GM18511 (cell line): ENCODE data around the gene CAPZB.

Experiments used
- ATAC-seq: cut with Tn5 transposase; IDR thresholded peaks from one replicate; pipeline ENCODE4 v1.9.1; 2021; ENCODE audit warnings: mild to moderate bottlenecking, moderate library complexity; ENCODE audit not compliant: unreplicated experiment

CAPZB gene

DNA sequence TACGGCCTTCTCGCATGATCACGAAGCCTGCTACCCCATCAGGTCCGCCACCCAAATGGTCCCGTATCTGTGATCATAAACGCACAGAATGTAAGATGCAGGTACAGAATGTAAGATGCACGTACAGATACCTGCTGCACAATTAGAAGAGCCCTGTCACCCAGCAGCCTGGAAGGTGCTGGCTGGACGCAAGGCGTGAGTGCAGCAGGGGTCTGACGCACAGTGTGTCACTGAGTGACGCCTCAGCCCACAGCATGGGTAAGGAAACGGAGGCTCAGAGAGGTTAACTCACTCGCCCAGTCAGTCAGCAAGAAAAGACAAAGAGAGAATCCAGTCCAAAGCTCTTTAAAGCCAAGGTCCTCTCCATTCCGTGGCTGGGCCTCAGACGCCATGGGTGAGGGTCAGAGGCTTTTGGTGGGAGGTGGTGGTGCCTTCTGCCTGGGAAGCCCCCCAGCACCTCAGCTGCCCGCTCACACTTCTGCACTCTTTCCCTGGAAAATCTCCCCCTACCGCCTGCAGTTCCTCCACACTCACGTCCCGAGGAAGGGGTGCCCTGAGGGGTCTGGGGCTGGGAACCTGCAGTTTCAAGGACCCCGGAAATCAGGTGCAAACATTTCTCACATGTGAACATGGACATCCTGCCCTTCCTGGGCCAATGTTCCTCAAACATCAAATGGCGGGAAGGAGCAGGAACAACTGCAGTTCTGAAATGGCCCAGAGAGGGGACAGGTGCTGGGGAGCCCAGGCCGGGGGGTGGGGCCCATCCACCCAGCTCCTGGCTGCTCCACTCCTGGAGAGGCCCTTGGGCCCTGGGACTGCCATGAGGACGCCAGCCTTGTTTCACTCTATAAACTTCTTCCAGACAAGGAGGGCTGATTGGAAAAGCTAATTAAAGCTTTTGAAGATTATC is 113.9 kb downstream of the CAPZB start:
- ATAC-seq, result no peak

GRCh38 chr1:19370453-19371170 is 114.7 kb downstream of the CAPZB start:
- ATAC-seq, result no peak

GRCh38 chr1:19369396-19370090 is 115.8 kb downstream of the CAPZB start:
- ATAC-seq, result no peak

DNA sequence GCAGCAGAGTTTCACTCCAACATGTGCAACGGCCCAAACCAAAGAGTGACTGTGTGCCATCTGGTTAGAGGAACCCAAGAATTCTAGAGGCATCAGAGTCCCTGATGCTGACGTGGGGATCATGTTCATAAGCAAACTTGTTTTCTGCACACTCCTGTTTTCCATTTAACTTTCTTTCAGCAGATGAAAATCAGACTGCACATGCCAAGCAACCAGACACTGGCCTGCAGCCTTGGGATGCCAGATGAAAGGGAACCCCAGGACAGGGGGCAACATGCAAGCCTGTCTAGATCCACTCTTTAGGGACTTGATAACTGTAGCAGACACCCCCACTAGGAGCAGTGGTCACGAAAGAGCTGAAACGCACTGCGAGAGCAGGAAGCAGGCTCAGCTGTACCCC is 116.4 kb downstream of the CAPZB start:
- ATAC-seq, result no peak

GRCh38 chr1:19368050-19368449 is 117.3 kb downstream of the CAPZB start:
- no peak for ATAC-seq

DNA sequence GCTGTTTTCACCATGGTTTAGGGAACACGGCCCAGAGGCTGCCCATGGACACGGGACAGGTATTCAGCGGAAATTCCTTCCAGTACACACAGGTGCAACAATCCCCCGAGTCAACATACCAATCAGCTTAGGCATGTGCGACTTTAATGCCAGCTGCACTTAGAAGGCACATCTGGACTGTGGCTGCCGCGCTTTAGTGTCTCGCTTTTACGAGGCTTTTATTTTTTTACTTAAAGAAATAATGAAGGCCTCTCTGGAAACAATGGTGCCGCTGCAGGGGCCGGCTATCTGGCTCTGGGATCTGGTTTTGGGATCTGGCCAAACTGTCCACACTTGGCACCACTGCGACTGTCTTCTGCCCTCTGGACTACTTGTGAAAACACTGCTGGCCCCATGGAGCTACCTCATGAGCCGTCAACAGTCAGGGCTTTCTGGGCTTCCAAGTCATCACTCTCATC is 117.7 kb downstream of the CAPZB start:
- no peak for ATAC-seq

- ATAC-seq, result no peak
Measured at GRCh38 chr1:19366599-19367536, 118.5 kb downstream of the CAPZB start.

GRCh38 chr1:19365721-19366120 is 119.6 kb downstream of the CAPZB start:
- ATAC-seq, result no peak

GRCh38 chr1:19363536-19364152 is 121.7 kb downstream of the CAPZB start:
- no peak for ATAC-seq

- ATAC-seq, result no peak
Measured at GRCh38 chr1:19361611-19362147, 123.7 kb downstream of the CAPZB start.

DNA sequence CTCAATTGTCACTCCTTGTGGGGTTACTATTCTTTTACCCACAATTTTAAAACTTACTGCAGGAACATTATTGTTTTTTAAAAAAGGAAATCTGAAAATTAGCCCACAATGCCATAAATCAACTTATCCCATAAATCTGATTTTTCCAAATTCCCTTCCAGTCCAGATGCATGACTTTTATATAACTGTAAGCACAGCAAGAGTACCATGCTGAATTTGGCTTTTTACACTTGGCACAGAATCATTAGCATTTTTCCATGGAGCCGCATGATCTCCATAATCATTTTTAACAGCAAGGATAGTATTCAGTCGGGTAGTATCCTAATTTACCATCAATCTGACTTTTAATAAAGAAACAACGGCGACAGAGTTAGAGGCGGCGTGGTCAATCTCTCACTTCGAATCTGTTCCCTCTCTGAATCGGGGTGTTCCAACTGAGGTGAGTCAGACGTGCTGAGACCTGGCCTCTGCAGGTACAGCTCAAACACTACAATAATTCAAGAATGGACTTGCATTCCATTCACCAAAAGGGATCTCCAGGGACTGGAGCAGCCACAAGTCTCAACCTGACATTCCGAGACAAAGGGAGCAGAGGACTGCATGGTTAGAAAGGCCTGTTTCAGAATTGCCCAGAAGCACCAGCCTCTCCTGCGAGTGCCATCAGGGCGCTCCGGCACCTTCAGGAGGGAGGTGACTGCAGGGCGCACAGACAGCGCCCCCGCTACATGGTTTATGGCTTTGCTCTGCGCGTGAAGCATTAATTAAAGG is 124.3 kb downstream of the CAPZB start:
- ATAC-seq, result no peak

- no peak for ATAC-seq
Measured at GRCh38 chr1:19360432-19360831, 124.9 kb downstream of the CAPZB start.

GRCh38 chr1:19360016-19360415 is 125.3 kb downstream of the CAPZB start:
- no peak for ATAC-seq

DNA sequence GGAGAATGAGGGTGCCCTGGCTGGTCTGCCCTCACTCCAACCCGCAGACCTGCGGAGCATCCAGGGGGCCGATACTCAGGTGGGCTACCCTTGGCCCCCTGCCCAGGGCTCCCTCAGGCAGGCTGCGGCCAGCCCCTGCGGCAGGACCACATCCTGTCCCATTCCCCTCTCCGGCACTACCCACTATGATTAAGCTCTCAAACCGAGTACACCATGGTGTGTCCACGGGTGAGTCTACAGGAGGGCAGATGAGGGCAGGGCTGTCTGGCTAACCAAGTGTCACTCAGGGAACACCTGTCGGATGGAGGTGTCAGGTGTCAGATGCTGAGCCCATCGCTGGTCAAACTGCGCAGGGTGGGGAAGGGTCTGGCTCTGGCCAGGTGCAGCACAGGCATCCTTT is 126.0 kb downstream of the CAPZB start:
- no peak for ATAC-seq

GRCh38 chr1:19358710-19359109 is 126.6 kb downstream of the CAPZB start:
- no peak for ATAC-seq

DNA sequence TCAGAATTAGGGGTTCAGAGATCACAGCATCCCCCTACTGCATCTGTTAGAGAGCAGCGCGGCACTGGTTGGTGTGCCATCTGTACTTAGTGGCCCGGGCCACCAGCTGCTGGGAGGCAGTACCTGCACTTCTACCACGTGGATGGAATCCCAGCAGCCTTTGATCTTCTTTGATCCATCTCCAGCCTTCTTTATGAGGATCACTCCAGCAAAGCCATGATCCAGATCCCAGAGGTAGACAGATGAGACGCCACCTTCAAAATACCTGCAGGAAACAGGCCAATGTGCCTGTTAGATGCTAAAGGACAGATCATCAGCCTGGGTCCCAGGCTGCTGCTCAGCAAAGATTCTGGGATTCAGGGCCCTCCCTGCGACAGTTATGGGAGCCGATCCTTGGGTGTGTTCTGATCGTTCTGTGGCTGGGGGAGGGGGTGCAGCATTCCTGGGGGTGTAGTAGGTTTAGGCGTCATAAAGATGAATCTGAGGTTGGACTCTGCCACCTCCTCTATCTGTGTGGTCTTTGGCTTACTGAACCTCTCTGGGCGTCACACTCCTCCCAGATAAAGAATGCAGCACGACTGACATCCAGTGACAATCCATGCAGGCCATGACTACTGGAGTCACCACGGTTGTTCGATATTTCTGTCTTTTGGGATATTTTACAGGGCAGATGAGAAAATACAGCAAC is 127.9 kb downstream of the CAPZB start:
- no peak for ATAC-seq

GRCh38 chr1:19356266-19356665 is 129.1 kb downstream of the CAPZB start:
- ATAC-seq, result no peak

DNA sequence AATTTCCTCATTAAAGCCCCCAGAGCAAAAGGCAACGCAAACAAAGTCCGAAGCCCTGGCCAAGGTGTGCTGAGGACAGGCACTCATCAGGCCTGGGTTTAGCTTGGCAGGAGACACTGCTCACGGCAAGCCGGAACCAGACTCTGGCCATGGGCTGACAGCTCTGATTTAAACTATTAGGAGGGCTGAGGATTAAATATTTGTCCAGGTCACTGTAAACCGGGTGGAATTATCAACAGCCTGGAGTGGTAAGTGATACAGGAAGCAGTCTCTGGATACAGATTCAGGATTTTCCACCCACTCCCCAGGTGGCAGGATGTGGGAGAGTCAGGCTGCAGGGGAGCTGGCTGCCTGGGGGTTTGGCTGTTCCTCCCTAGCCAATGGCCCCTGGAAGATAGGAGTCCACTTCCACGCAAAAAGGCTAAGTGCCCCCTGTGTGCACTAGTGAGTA is 130.8 kb downstream of the CAPZB start:
- ATAC-seq, result no peak
